ENCODE results near the gene CEBPA. TPM values are rescaled to one million over a fixed set of nuclear protein-coding genes. Genes with fewer than 3 reads are reported as not detected.

Gene CEBPA
- polyA plus RNA-seq, 1 donor: 125 TPM

GRCh38 chr19:33271246-33272021 is 30.9 kb downstream of the CEBPA start:
- no peaks in the 10 kb centered on the region for H3K36me3 ChIP-seq (ENCODE audit: control insufficient read depth, insufficient read depth, low read length)
- no peak for DNase-seq
- H3K4me3 ChIP-seq (ENCODE audit: low read length): no peak overlapping the region
- peaks cover 34% of the 10 kb centered on the region for H3K4me1 ChIP-seq (ENCODE audit: control insufficient read depth, insufficient read depth, low read length)
- no peaks in the 10 kb centered on the region for H3K9me3 ChIP-seq (ENCODE audit: control insufficient read depth, low read depth, low read length)
- H3K27me3 ChIP-seq (ENCODE audit: control insufficient read depth, insufficient read depth, low read length): no peaks in the 10 kb centered on the region
- H3K27ac ChIP-seq (ENCODE audit: low read length): no peak overlapping the region
- no CpG with 5 or more reads among the region's 12 CpGs for WGBS (ENCODE audit: insufficient coverage, low lambda C conversion rate)

GRCh38 chr19:33270769-33271168 is 31.6 kb downstream of the CEBPA start:
- H3K9me3 ChIP-seq (ENCODE audit: control insufficient read depth, low read depth, low read length): no peaks in the 10 kb centered on the region
- H3K36me3 ChIP-seq (ENCODE audit: control insufficient read depth, insufficient read depth, low read length): no peaks in the 10 kb centered on the region
- no peak for DNase-seq
- peaks cover 27% of the 10 kb centered on the region for H3K4me1 ChIP-seq (ENCODE audit: control insufficient read depth, insufficient read depth, low read length)
- no CpG with 5 or more reads among the region's 1 CpG for WGBS (ENCODE audit: insufficient coverage, low lambda C conversion rate)
- no peak overlapping the region for H3K27ac ChIP-seq (ENCODE audit: low read length)
- no peaks in the 10 kb centered on the region for H3K27me3 ChIP-seq (ENCODE audit: control insufficient read depth, insufficient read depth, low read length)
- no peak overlapping the region for H3K4me3 ChIP-seq (ENCODE audit: low read length)

GRCh38 chr19:33269016-33269415 is 33.3 kb downstream of the CEBPA start:
- Histone ChIP-seq H3K4me3 (ENCODE audit: low read length) (no peak overlapping the region), H3K27me3 (ENCODE audit: control insufficient read depth, insufficient read depth, low read length) (no peaks in the 10 kb centered on the region), H3K9me3 (ENCODE audit: control insufficient read depth, low read depth, low read length) (no peaks in the 10 kb centered on the region), H3K27ac (ENCODE audit: low read length) (no peak overlapping the region), H3K36me3 (ENCODE audit: control insufficient read depth, insufficient read depth, low read length) (no peaks in the 10 kb centered on the region), H3K4me1 (ENCODE audit: control insufficient read depth, insufficient read depth, low read length) (peaks cover 10% of the 10 kb centered on the region)
- no CpG with 5 or more reads among the region's 10 CpGs for WGBS (ENCODE audit: insufficient coverage, low lambda C conversion rate)
- no peak for DNase-seq

- H3K4me3 ChIP-seq (ENCODE audit: low read length): no peak overlapping the region
- no peaks in the 10 kb centered on the region for H3K9me3 ChIP-seq (ENCODE audit: control insufficient read depth, low read depth, low read length)
- no CpG with 5 or more reads among the region's 22 CpGs for WGBS (ENCODE audit: insufficient coverage, low lambda C conversion rate)
- DNase-seq: no peak
- no peaks in the 10 kb centered on the region for H3K36me3 ChIP-seq (ENCODE audit: control insufficient read depth, insufficient read depth, low read length)
- no peaks in the 10 kb centered on the region for H3K27me3 ChIP-seq (ENCODE audit: control insufficient read depth, insufficient read depth, low read length)
- H3K4me1 ChIP-seq (ENCODE audit: control insufficient read depth, insufficient read depth, low read length): peaks cover 4% of the 10 kb centered on the region
- H3K27ac ChIP-seq (ENCODE audit: low read length): no peak overlapping the region
These were observed 34.0 kb downstream of the CEBPA start for GRCh38 chr19:33268162-33268991.

- no CpG with 5 or more reads among the region's 14 CpGs for WGBS (ENCODE audit: insufficient coverage, low lambda C conversion rate)
- Histone ChIP-seq H3K4me3 (ENCODE audit: low read length) (no peak overlapping the region), H3K4me1 (ENCODE audit: control insufficient read depth, insufficient read depth, low read length) (peaks cover 4% of the 10 kb centered on the region), H3K27me3 (ENCODE audit: control insufficient read depth, insufficient read depth, low read length) (no peaks in the 10 kb centered on the region), H3K36me3 (ENCODE audit: control insufficient read depth, insufficient read depth, low read length) (no peaks in the 10 kb centered on the region), H3K27ac (ENCODE audit: low read length) (no peak overlapping the region), H3K9me3 (ENCODE audit: control insufficient read depth, low read depth, low read length) (no peaks in the 10 kb centered on the region)
- no peak for DNase-seq
These were observed 34.6 kb downstream of the CEBPA start for GRCh38 chr19:33267706-33268105.

GRCh38 chr19:33266974-33267484 is 35.3 kb downstream of the CEBPA start:
- no peak for DNase-seq
- H3K9me3 ChIP-seq (ENCODE audit: control insufficient read depth, low read depth, low read length): no peaks in the 10 kb centered on the region
- H3K36me3 ChIP-seq (ENCODE audit: control insufficient read depth, insufficient read depth, low read length): no peaks in the 10 kb centered on the region
- no CpG with 5 or more reads among the region's 20 CpGs for WGBS (ENCODE audit: insufficient coverage, low lambda C conversion rate)
- H3K27me3 ChIP-seq (ENCODE audit: control insufficient read depth, insufficient read depth, low read length): no peaks in the 10 kb centered on the region
- no peak overlapping the region for H3K4me3 ChIP-seq (ENCODE audit: low read length)
- peaks cover 4% of the 10 kb centered on the region for H3K4me1 ChIP-seq (ENCODE audit: control insufficient read depth, insufficient read depth, low read length)
- no peak overlapping the region for H3K27ac ChIP-seq (ENCODE audit: low read length)

- Histone ChIP-seq H3K9me3 (ENCODE audit: control insufficient read depth, low read depth, low read length) (no peaks in the 10 kb centered on the region), H3K4me1 (ENCODE audit: control insufficient read depth, insufficient read depth, low read length) (peaks cover 4% of the 10 kb centered on the region), H3K4me3 (ENCODE audit: low read length) (no peak overlapping the region), H3K27ac (ENCODE audit: low read length) (no peak overlapping the region), H3K27me3 (ENCODE audit: control insufficient read depth, insufficient read depth, low read length) (no peaks in the 10 kb centered on the region), H3K36me3 (ENCODE audit: control insufficient read depth, insufficient read depth, low read length) (no peaks in the 10 kb centered on the region)
- no CpG with 5 or more reads among the region's 14 CpGs for WGBS (ENCODE audit: insufficient coverage, low lambda C conversion rate)
- no peak for DNase-seq
These were observed 37.4 kb downstream of the CEBPA start for GRCh38 chr19:33264881-33265445.

GRCh38 chr19:33263325-33264023 is 38.9 kb downstream of the CEBPA start:
- Histone ChIP-seq H3K27me3 (ENCODE audit: control insufficient read depth, insufficient read depth, low read length) (no peaks in the 10 kb centered on the region), H3K4me3 (ENCODE audit: low read length) (no peak overlapping the region), H3K36me3 (ENCODE audit: control insufficient read depth, insufficient read depth, low read length) (no peaks in the 10 kb centered on the region), H3K4me1 (ENCODE audit: control insufficient read depth, insufficient read depth, low read length) (peaks cover 4% of the 10 kb centered on the region), H3K9me3 (ENCODE audit: control insufficient read depth, low read depth, low read length) (no peaks in the 10 kb centered on the region), H3K27ac (ENCODE audit: low read length) (no peak overlapping the region)
- WGBS (ENCODE audit: insufficient coverage, low lambda C conversion rate): 100% methylated on average over 1 of the region's 25 CpGs
- no peak for DNase-seq

- Histone ChIP-seq H3K4me3 (ENCODE audit: low read length) (no peak overlapping the region), H3K9me3 (ENCODE audit: control insufficient read depth, low read depth, low read length) (peaks cover 2% of the 10 kb centered on the region), H3K4me1 (ENCODE audit: control insufficient read depth, insufficient read depth, low read length) (no peaks in the 10 kb centered on the region), H3K27me3 (ENCODE audit: control insufficient read depth, insufficient read depth, low read length) (no peaks in the 10 kb centered on the region), H3K36me3 (ENCODE audit: control insufficient read depth, insufficient read depth, low read length) (no peaks in the 10 kb centered on the region), H3K27ac (ENCODE audit: low read length) (no peak overlapping the region)
- no peak for DNase-seq
- 86% methylated on average over 1 of the region's 14 CpGs for WGBS (ENCODE audit: insufficient coverage, low lambda C conversion rate)
These were observed 40.7 kb downstream of the CEBPA start for GRCh38 chr19:33261511-33262189.
